RCC 7860 (cell line): Measurements from ENCODE around the gene CPZ.
"Not testable (repeated sequence)": the region's sequence is repeated elsewhere in the genome, so short reads cannot be mapped to it uniquely, and the experiment has no call there.

ENCODE experiments used
- DNase-seq: peaks from one replicate; pipeline ENCODE4 v3.0.0-alpha.2; 2015; ENCODE audit warnings: low spot score
- FAIRE-seq: peaks from 2 replicates; lab custom pipeline; 2012; peaks lifted over from hg19 to GRCh38; lab: Jason Lieb, UNC

CPZ gene

GRCh38 chr4:8634773-8635172 lies 42.2 kb downstream of the CPZ start:
- FAIRE-seq, DNase-seq: not testable (repeated sequence)

GRCh38 chr4:8635897-8636554 lies 43.5 kb downstream of the CPZ start:
- not testable (repeated sequence) for DNase-seq, FAIRE-seq

- DNase-seq: no peak
- FAIRE-seq: no peak
Observed at GRCh38 chr4:8637456-8637984, 45.0 kb downstream of the CPZ start.

GRCh38 chr4:8639021-8639420 lies 46.5 kb downstream of the CPZ start:
- no peak for FAIRE-seq

GRCh38 chr4:8639777-8640720 lies 47.5 kb downstream of the CPZ start:
- no peak for FAIRE-seq
- no peak for DNase-seq

More at GRCh38 chr4:8639021-8639420, 46.5 kb downstream of the CPZ start:
- no peak for DNase-seq

GRCh38 chr4:8640816-8641215 lies 48.3 kb downstream of the CPZ start:
- DNase-seq (no peak), FAIRE-seq (no peak)

- FAIRE-seq (no peak), DNase-seq (no peak)
Observed at GRCh38 chr4:8641256-8641655, 48.7 kb downstream of the CPZ start.

- FAIRE-seq (no peak), DNase-seq (no peak)
Observed at GRCh38 chr4:8641931-8642650, 49.5 kb downstream of the CPZ start.

GRCh38 chr4:8642651-8643321 lies 50.2 kb downstream of the CPZ start:
- no peak for FAIRE-seq
- no peak for DNase-seq

- DNase-seq: no peak
- no peak for FAIRE-seq
Observed at GRCh38 chr4:8643441-8643840, 50.9 kb downstream of the CPZ start.

- DNase-seq (no peak), FAIRE-seq (no peak)
Observed at GRCh38 chr4:8643986-8644385, 51.4 kb downstream of the CPZ start.

GRCh38 chr4:8644461-8644891 lies 51.9 kb downstream of the CPZ start:
- no peak for FAIRE-seq
- no peak for DNase-seq

- FAIRE-seq (no peak), DNase-seq (no peak)
Observed at GRCh38 chr4:8644966-8645752, 52.6 kb downstream of the CPZ start.

- FAIRE-seq: no peak
Observed at GRCh38 chr4:8645753-8646124, 53.2 kb downstream of the CPZ start.

GRCh38 chr4:8646296-8647093 lies 53.9 kb downstream of the CPZ start:
- FAIRE-seq: no peak
- no peak for DNase-seq

More at GRCh38 chr4:8645753-8646124, 53.2 kb downstream of the CPZ start:
- DNase-seq: no peak

- no peak for DNase-seq
- FAIRE-seq: no peak
Observed at GRCh38 chr4:8647094-8647570, 54.6 kb downstream of the CPZ start.

- DNase-seq (no peak), FAIRE-seq (no peak)
Observed at GRCh38 chr4:8647626-8648025, 55.1 kb downstream of the CPZ start.

- DNase-seq: no peak
- no peak for FAIRE-seq
Observed at GRCh38 chr4:8648296-8648695, 55.7 kb downstream of the CPZ start.
